Neural progenitor cell (in vitro differentiated cells): ENCODE data around the gene FARP1.

ENCODE experiments used
- EZH2 ChIP-seq: fragments of 200-600 bp; sonication (generic); IDR thresholded peaks from 2 replicates; pipeline ENCODE4 v1.6.1; 2017; ENCODE audit warnings: antibody characterized with exemption, mild to moderate bottlenecking, moderate library complexity
- EZH2phosphoT487 ChIP-seq: fragments of 200-600 bp; sonication (generic); IDR thresholded peaks from 2 replicates; pipeline ENCODE4 v1.6.1; 2017; ENCODE audit warnings: antibody characterized with exemption
- TF ChIP-seq, protein P1 (sequence below): fragments of 200-600 bp; sonication (generic); IDR thresholded peaks from 2 replicates; pipeline ENCODE4 v1.5.1; 2017; ENCODE audit warnings: antibody characterized with exemption, mild to moderate bottlenecking

DNA sequence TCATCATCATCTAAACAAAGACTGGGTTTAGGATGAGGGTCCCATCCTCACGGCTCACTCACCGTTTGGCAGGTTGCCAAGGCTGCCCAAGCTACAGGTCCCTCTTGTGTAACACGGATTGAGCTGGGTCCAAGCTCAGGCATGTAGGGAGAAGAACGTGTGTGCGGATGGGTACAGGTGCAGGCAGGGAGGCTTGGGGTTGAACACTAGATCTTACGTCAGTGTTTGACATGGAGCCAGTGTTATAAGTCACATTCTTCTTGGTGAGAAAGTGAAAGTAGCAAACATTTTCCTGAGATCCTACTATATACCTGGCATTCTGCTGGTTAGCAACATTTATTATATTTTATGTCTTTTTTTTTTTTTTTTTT, 171.0 kb downstream of the FARP1 start:
- TF ChIP-seq, protein P1, sequence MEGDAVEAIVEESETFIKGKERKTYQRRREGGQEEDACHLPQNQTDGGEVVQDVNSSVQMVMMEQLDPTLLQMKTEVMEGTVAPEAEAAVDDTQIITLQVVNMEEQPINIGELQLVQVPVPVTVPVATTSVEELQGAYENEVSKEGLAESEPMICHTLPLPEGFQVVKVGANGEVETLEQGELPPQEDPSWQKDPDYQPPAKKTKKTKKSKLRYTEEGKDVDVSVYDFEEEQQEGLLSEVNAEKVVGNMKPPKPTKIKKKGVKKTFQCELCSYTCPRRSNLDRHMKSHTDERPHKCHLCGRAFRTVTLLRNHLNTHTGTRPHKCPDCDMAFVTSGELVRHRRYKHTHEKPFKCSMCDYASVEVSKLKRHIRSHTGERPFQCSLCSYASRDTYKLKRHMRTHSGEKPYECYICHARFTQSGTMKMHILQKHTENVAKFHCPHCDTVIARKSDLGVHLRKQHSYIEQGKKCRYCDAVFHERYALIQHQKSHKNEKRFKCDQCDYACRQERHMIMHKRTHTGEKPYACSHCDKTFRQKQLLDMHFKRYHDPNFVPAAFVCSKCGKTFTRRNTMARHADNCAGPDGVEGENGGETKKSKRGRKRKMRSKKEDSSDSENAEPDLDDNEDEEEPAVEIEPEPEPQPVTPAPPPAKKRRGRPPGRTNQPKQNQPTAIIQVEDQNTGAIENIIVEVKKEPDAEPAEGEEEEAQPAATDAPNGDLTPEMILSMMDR = no peak
- no peak for TF ChIP-seq EZH2
- no peak for TF ChIP-seq EZH2phosphoT487
